Urothelium cell line (cell line): Measurements from ENCODE around the gene KIF7.

Experiments used
- DNase-seq: peaks from one replicate; pipeline ENCODE4 v3.0.0; 2011; ENCODE audit warnings: low spot score, mixed read lengths
- FAIRE-seq: peaks from 2 replicates; lab custom pipeline; 2011; peaks lifted over from hg19 to GRCh38; lab: Jason Lieb, UNC

KIF7 gene

GRCh38 chr15:89669941-89670340 is 14.7 kb upstream of the KIF7 start:
- FAIRE-seq (peak; percentile 61), DNase-seq (no peak)

GRCh38 chr15:89669309-89669865 is 14.1 kb upstream of the KIF7 start:
- FAIRE-seq (no peak), DNase-seq (no peak)

GRCh38 chr15:89668171-89668570 is 12.9 kb upstream of the KIF7 start:
- no peak for DNase-seq
- FAIRE-seq, result no peak

- no peak for FAIRE-seq
- no peak for DNase-seq
These were observed 12.4 kb upstream of the KIF7 start for GRCh38 chr15:89667706-89667960.

GRCh38 chr15:89666858-89667705 is 11.8 kb upstream of the KIF7 start:
- no peak for DNase-seq
- peak; percentile 13 for FAIRE-seq

- DNase-seq (no peak), FAIRE-seq (no peak)
These were observed 11.1 kb upstream of the KIF7 start for GRCh38 chr15:89666184-89666857.

GRCh38 chr15:89665449-89666181 is 10.3 kb upstream of the KIF7 start:
- no peak for DNase-seq

GRCh38 chr15:89664441-89665350 is 9.4 kb upstream of the KIF7 start:
- DNase-seq (no peak), FAIRE-seq (no peak)

More at GRCh38 chr15:89665449-89666181, 10.3 kb upstream of the KIF7 start:
- FAIRE-seq, result no peak

- peak; percentile 93 for DNase-seq
- peak; percentile 35 for FAIRE-seq
These were observed 7.8 kb upstream of the KIF7 start for GRCh38 chr15:89662893-89663626.

- DNase-seq, result no peak
- no peak for FAIRE-seq
These were observed 5.3 kb upstream of the KIF7 start for GRCh38 chr15:89660556-89660955.

- DNase-seq, result no peak
- no peak for FAIRE-seq
These were observed 4.0 kb upstream of the KIF7 start for GRCh38 chr15:89659295-89659694.

- DNase-seq (no peak), FAIRE-seq (no peak)
These were observed 2.5 kb upstream of the KIF7 start for GRCh38 chr15:89657686-89658200.

- DNase-seq, result no peak
- FAIRE-seq, result no peak
These were observed 999 bp upstream of the KIF7 start for GRCh38 chr15:89656116-89656815.

- FAIRE-seq (no peak), DNase-seq (peak; percentile 60)
These were observed 936 bp downstream of the KIF7 start for GRCh38 chr15:89654301-89654761.

- FAIRE-seq, result no peak
- DNase-seq, result no peak
These were observed 1.7 kb downstream of the KIF7 start for GRCh38 chr15:89653578-89653977.

- no peak for DNase-seq
These were observed 2.6 kb downstream of the KIF7 start for GRCh38 chr15:89652666-89653065.

GRCh38 chr15:89652131-89652530 is 3.1 kb downstream of the KIF7 start:
- no peak for DNase-seq
- no peak for FAIRE-seq

More at GRCh38 chr15:89652666-89653065, 2.6 kb downstream of the KIF7 start:
- FAIRE-seq, result no peak

GRCh38 chr15:89649716-89650115 is 5.6 kb downstream of the KIF7 start:
- FAIRE-seq (no peak), DNase-seq (no peak)
